ENCODE measurements around the gene TMEM121. TPM values are rescaled to one million over a fixed set of nuclear protein-coding genes. Genes with fewer than 3 reads are reported as not detected.
"Not testable (repeated sequence)": the region's sequence is repeated elsewhere in the genome, so short reads cannot be mapped to it uniquely, and the experiment has no call there.

TMEM121 gene
- total RNA-seq, 2 experiments from 2014 or later, result 9.6 TPM

GRCh38 chr14:105559384-105560047, 33.1 kb downstream of the TMEM121 start:
- not testable (repeated sequence) for DNase-seq, H3K9me3 Mint-ChIP-seq, H3K4me3 Mint-ChIP-seq

GRCh38 chr14:105560048-105560669, 33.8 kb downstream of the TMEM121 start:
- H3K36me3 Mint-ChIP-seq (ENCODE audit: low read depth); H3K4me1 Mint-ChIP-seq; CTCF ChIA-PET; DNase-seq; H3K9me3 Mint-ChIP-seq; H3K27me3 Mint-ChIP-seq; H3K4me3 Mint-ChIP-seq; H3K27ac Mint-ChIP-seq; POLR2A ChIA-PET: not testable (repeated sequence)

More at GRCh38 chr14:105559384-105560047, 33.1 kb downstream of the TMEM121 start:
- POLR2A ChIA-PET; H3K36me3 Mint-ChIP-seq (ENCODE audit: low read depth); H3K4me1 Mint-ChIP-seq; CTCF ChIA-PET; H3K27ac Mint-ChIP-seq: not testable (repeated sequence)
- H3K27me3 Mint-ChIP-seq, result peaks cover 10% of the 10 kb centered on the region

- H3K27me3 Mint-ChIP-seq; H3K27ac Mint-ChIP-seq; CTCF ChIA-PET; H3K9me3 Mint-ChIP-seq; H3K36me3 Mint-ChIP-seq (ENCODE audit: low read depth); DNase-seq; H3K4me3 Mint-ChIP-seq; POLR2A ChIA-PET; H3K4me1 Mint-ChIP-seq: not testable (repeated sequence)
Measured at GRCh38 chr14:105561345-105561744, 35.0 kb downstream of the TMEM121 start.

GRCh38 chr14:105562713-105563346, 36.4 kb downstream of the TMEM121 start:
- CTCF ChIA-PET, result no interaction called here
- H3K27me3 Mint-ChIP-seq, result peaks cover under 1% of the 10 kb centered on the region
- no peaks in the 10 kb centered on the region for H3K36me3 Mint-ChIP-seq (ENCODE audit: low read depth)
- POLR2A ChIA-PET, result no interaction called here
- peaks cover 11% of the 10 kb centered on the region for H3K9me3 Mint-ChIP-seq
- no peaks in the 10 kb centered on the region for H3K4me1 Mint-ChIP-seq
- no peak overlapping the region for H3K27ac Mint-ChIP-seq
- no peak overlapping the region for H3K4me3 Mint-ChIP-seq
- DNase-seq, result no peak

- CTCF ChIA-PET, result no interaction called here
- DNase-seq, result no peak
- POLR2A ChIA-PET, result no interaction called here
Measured at GRCh38 chr14:105563347-105563737, 37.0 kb downstream of the TMEM121 start.

GRCh38 chr14:105564536-105564935, 38.2 kb downstream of the TMEM121 start:
- H3K4me3 Mint-ChIP-seq; CTCF ChIA-PET; DNase-seq; H3K27me3 Mint-ChIP-seq; POLR2A ChIA-PET; H3K36me3 Mint-ChIP-seq (ENCODE audit: low read depth); H3K27ac Mint-ChIP-seq; H3K4me1 Mint-ChIP-seq: not testable (repeated sequence)
- peaks cover 23% of the 10 kb centered on the region for H3K9me3 Mint-ChIP-seq

More at GRCh38 chr14:105563347-105563737, 37.0 kb downstream of the TMEM121 start:
- no peaks in the 10 kb centered on the region for H3K4me1 Mint-ChIP-seq
- H3K36me3 Mint-ChIP-seq (ENCODE audit: low read depth), result no peaks in the 10 kb centered on the region
- no peak overlapping the region for H3K27ac Mint-ChIP-seq
- no peaks in the 10 kb centered on the region for H3K27me3 Mint-ChIP-seq
- H3K9me3 Mint-ChIP-seq, result peaks cover 16% of the 10 kb centered on the region
- no peak overlapping the region for H3K4me3 Mint-ChIP-seq

- H3K4me1 Mint-ChIP-seq; H3K36me3 Mint-ChIP-seq (ENCODE audit: low read depth); H3K4me3 Mint-ChIP-seq; DNase-seq; H3K27me3 Mint-ChIP-seq; H3K27ac Mint-ChIP-seq; POLR2A ChIA-PET; CTCF ChIA-PET: not testable (repeated sequence)
- peaks cover 31% of the 10 kb centered on the region for H3K9me3 Mint-ChIP-seq
Measured at GRCh38 chr14:105565185-105565919, 39.0 kb downstream of the TMEM121 start.

GRCh38 chr14:105566248-105567163, 40.1 kb downstream of the TMEM121 start:
- H3K4me3 Mint-ChIP-seq; H3K27me3 Mint-ChIP-seq; DNase-seq; CTCF ChIA-PET; H3K4me1 Mint-ChIP-seq; POLR2A ChIA-PET; H3K27ac Mint-ChIP-seq; H3K36me3 Mint-ChIP-seq (ENCODE audit: low read depth): not testable (repeated sequence)
- peaks cover 37% of the 10 kb centered on the region for H3K9me3 Mint-ChIP-seq

- H3K27ac Mint-ChIP-seq; H3K4me3 Mint-ChIP-seq; H3K27me3 Mint-ChIP-seq; POLR2A ChIA-PET; CTCF ChIA-PET; H3K4me1 Mint-ChIP-seq; DNase-seq; H3K36me3 Mint-ChIP-seq (ENCODE audit: low read depth): not testable (repeated sequence)
- peaks cover 37% of the 10 kb centered on the region for H3K9me3 Mint-ChIP-seq
Measured at GRCh38 chr14:105567164-105568103, 41.1 kb downstream of the TMEM121 start.

- H3K27ac Mint-ChIP-seq; DNase-seq; H3K27me3 Mint-ChIP-seq; H3K4me1 Mint-ChIP-seq; H3K4me3 Mint-ChIP-seq; H3K36me3 Mint-ChIP-seq (ENCODE audit: low read depth); CTCF ChIA-PET; POLR2A ChIA-PET: not testable (repeated sequence)
- H3K9me3 Mint-ChIP-seq, result peaks cover 34% of the 10 kb centered on the region
Measured at GRCh38 chr14:105568140-105568843, 41.9 kb downstream of the TMEM121 start.

GRCh38 chr14:105568859-105569766, 42.7 kb downstream of the TMEM121 start:
- Mint-ChIP-seq H3K9me3 (peaks cover 33% of the 10 kb centered on the region), H3K27ac (no peak overlapping the region), H3K4me3 (no peak overlapping the region), H3K4me1 (no peaks in the 10 kb centered on the region), H3K36me3 (ENCODE audit: low read depth) (no peaks in the 10 kb centered on the region), H3K27me3 (no peaks in the 10 kb centered on the region)
- no peak for DNase-seq
- POLR2A ChIA-PET, result no interaction called here
- CTCF ChIA-PET, result no interaction called here

Data from activated CD4-positive, alpha-beta memory T cell treated with anti-CD3 and anti-CD28 coated beads, Interleukin-2, amount 10 ng/mL, durations not matched to agents 7 days and 5 days (primary cell).